CD4-positive, alpha-beta T cell treated with Interleukin-21 for 1 hour (primary cell): Measurements from ENCODE around the gene PARP16.
"Not testable (repeated sequence)": the region's sequence is repeated elsewhere in the genome, so short reads cannot be mapped to it uniquely, and the experiment has no call there.

Experiments used
- DNase-seq: peaks from one replicate; pipeline ENCODE4 v3.0.0-alpha.2; 2020

The PARP16 gene

DNA sequence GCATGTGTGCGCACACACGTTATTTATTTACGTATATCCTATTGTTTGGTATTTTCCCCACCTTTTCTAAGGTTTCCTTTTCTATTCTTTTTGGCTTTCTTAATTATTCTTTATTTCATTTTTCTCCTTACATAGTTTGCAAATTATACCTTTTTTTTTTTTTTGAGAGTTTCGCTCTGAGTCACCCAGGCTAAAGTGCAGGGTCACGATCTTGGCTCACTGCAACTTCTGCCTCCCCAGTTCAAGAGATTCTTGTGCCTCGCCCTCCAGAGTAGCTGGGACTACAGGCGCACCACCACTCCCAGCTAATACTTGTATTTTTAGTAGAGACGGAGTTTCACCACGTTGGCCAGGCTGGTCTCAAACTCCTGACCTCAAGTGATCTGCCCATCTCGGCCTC, 55.4 kb downstream of the PARP16 start:
- no peak for DNase-seq

DNA sequence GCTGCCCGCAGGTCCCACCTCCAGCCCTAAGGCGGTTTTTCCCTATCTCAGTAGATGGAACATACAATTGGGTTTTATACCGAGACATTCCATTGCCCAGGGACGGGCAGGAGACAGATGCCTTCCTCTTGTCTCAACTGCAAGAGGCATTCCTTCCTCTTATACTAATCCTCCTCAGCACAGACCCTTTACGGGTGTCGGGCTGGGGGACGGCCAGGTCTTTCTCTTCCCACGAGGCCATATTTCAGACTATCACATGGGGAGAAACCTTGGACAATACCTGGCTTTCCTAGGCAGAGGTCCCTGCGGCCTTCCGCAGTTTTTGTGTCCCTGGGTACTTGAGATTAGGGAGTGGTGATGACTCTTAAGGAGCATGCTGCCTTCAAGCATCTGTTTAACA, 59.8 kb downstream of the PARP16 start:
- not testable (repeated sequence) for DNase-seq

DNA sequence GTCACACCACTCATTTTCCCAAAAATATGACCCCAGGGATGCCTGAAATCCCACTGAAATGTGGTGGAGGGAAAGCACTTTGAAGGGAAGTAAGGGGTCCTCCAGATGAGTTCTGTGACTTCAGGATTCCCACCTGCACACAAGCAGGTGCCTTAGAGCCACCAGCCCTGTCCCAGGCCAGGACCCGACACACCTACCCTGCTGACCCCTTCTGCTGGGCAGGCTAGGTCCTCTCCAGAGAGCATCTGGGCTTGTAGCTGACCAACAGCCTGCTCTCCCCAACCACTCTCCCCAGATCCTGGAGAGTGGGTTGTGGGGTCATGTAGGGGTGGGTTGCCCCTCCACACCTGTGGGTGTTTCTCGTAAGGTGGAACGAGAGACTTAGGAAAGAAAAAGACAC, 60.5 kb downstream of the PARP16 start:
- no peak for DNase-seq

DNA sequence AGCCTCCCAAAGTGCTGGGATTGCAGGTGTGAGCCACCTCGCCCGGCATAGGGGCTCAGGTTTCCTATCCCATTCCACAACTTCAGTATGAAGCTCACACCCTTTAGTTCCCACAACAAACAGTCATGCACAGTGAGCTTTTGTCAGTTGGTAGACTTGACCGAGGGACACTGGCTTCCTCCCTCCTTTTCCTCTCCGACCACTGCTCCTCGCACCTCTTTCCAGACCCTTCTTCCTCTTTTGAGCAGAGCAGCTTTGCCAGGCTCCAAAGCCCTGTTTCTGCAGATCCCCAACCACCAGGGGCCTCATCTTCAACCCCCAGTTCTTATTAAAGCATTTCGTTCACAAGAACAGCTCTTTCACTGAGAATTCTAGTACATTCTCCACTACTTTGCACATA, 62.7 kb downstream of the PARP16 start:
- no peak for DNase-seq

DNA sequence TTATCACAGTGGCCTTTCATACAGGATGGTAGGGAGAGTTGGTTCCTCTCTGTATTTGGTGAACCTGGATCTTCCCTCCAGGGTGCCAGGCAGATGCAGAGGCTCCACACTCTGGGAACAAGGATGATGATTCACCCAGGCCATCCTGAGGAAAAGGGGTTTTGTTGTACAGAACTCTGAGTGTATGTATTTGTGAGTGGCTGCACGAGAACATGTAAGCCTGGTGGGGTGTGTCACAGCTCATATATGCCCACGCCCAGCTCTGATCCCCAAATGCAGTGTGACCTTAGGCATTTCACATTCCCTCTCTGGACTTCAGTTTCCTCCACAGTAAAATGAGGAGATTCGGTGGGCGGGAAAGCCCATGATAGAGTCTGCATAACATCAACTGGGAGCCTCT, 63.8 kb downstream of the PARP16 start:
- DNase-seq, result no peak

DNA sequence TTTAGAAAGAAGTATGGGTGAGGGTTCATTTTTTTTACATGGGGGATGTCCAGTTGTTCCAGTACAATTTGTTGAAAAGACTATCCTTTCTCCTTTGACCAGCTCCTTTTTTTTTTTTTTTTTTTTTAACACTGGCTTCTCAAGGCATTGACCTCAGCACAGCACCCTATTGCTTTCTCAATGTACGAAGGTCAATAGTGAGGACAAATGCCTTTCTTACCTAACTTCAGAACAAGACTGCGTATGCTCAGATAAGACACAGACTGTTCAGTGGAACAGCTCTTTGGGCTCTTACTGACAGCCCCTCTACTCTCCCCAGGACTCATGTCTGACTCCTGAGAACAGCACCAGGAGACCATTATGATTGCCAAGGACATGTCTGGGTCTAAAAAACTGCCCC, 65.0 kb downstream of the PARP16 start:
- DNase-seq, result no peak

DNA sequence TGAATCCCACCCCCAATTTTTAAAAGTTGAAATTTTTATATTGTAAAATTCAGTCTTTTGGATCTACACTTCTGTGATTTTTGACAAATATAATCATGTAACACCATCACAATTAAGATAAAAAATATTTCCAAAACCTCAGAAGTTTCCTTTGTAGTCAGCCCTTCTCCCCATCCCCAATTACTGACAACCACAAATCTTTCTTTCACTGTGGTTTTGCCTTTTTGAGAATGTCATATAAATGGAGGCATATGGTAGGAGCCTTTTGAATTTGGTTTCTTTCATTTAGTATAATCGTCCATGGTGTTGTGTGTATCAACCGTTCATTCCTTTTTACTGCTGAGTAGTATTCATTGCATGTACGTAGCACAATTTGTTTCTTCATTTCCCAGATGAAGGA, 67.5 kb downstream of the PARP16 start:
- DNase-seq, result no peak

DNA sequence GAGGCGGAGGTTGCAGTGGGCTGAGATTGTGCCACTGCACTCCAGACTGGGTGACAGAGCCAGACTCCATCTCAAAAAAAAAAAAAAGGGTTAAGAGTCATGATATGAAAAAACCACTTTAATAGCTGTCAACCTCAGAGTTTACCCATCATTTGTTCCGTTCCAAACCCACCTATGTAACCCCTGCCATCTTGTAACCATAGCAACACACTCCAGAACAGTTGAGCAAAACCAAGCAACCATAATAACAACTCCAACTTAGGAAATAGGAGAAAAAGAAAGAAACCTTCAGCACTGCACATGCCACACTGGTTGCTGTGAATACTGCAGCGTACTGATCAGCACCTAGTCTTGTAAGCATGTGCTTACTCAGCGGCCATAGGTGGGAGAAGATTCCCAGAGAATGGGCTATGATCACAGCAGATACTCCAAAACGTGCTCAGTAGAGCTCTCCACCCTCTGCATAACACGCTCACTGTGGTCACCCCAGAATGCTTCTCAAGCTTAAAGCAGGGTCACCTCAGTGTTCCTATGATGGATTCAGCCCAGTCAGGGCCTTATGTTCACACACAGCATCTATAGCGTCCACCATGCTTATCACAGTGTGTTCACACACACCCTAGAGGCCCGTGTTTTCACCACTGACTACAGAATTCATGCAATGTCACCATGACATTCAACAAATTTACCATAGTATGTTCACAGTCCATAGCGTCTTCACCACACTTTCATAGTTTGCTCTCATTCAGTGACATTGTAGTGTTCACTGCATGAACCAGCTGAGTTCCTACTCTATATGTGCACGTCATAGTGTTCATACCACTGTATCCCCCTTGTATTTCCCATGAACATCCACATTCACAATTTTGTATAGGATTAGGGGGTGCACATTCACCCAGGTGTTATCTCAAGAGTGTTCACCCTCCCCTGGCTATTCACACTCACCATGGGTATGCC, 68.9 kb downstream of the PARP16 start:
- DNase-seq, result no peak

DNA sequence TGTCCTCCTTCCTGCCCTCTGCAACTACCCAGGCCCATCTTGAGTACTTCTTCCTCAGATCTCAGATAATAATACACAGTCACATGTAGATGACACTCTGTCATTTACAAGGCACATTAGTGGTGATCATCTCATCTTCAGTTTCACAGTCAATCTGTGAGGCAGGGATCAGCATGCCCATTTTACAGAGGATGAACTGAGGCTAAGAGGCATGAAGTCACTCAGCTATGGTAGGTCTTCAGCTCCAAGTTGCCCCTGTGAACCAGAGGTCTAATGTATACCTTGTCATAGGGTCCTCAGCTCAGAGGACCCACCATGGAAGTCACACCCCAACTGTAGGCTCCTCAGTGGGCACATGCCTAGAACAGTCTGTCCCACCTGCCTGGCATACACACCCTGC, 71.2 kb downstream of the PARP16 start:
- DNase-seq, result no peak

DNA sequence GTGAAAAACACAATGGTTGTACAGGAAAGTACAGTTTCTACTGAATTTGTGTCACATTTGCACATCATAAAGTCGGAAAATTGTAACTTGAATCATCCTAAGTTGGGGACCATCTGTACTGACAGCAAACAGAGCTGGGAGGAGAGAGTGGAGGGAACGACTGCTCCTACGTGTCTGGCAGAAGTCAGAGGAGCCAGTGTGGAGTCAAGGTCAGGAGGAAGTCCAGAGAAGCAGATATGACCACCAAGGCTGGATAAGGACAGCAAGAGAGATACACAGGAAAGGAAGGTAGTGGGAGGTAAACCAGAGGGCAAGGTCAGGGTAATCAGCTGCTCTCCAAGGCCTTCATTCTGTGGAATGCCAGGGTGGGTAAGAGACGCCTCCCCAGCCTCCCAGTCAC, 72.7 kb downstream of the PARP16 start:
- no peak for DNase-seq

DNA sequence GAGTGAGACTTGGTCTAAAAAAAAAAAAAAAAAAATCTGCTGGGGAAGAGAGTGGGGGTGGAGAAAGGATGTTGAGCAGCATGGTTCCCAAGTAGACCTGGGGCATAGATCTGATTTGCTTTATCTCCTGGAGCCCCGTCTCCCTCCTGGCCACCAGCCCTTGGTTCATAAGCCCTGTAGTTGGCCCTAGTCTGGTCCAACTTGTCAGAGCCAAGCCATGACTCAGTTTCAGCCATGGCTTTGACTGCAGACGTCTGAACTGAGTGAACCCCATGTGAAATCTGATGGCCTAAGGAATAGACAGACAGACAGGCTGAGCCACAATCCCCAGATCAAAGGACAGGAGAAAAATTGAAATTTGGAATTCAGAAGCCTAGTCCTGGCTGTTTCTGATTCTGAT, 73.4 kb downstream of the PARP16 start:
- no peak for DNase-seq

DNA sequence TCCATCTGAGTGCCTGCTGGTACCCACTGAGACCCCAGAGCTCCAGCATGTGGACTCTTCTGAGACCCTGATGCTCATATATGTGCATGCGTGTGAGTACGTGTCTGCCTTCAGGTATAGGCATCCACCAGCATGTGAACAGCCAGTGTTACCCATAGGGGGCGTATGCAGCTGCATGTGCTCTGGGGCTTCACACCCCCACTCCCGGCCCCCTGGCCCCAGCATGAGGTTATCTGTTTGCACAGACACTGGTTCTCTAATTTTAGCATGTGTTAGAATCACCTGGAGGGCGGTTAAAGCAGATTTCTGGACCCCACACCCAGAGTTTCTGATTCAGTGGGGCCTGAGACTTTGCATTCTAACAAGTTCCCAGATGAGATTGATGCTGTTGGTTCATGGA, 74.6 kb downstream of the PARP16 start:
- peak; percentile 40 for DNase-seq

DNA sequence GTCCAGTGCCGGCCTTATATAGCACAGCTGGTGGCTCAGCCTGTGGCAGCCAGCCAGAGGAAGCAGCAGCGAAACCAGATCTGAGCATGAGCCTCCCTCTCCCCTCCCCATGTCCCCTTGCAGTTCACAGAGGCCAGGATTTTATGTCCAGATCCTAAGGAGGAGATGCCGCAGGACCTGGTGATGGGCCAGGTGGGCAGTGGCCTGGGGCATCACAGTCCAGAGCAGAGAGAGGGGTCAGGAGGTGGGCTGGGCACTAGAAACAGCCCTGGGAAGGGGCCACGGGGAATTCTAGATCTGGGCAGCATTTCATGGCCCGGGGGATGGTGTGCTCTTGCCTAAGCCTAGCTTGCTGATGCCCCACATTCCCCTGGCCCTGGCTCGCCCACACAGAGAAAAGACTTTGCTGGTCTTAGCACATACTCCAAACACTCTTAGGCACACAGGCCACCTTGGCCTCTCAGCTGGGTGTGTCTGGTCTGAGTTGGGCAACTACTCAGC, 75.2 kb downstream of the PARP16 start:
- DNase-seq, result no peak

DNA sequence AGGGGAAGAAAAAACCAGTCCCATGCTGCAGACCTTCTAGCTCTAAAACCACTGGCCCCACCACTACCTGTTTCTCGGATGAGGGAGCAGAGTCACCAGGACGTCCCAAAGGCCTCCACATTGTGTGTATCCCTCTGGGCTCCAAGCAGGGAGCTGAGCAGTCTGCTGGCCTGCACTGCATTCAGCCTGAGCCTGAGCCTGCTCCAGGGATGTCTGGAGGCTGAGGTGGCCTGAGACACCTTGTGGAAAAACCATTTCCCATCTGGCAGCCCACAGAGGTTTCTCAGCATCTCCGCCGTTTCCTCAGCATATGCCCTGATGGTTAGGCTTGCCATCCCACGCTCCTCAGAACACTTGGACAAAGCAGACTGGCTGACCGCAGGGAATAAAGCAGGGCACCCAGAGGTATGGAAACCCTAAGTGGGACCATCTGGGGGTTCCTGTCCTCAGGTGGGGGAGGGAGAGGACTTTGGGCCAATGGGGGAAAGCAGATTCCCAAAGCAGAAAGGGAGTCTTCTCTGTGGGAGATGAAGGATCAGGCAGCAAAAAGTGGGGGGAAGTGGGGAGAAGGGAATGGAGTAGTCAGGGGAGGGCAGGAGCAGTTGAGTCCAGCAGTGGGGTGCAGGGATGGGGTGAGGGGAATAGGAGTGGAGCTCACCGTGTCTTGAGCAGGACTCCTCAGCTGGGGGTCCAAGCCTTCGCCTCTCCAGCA, 75.8 kb downstream of the PARP16 start, which contains the start of gene CILP:
Gene CILP (minus strand): TSS at position 704 of the 712 bp plus-strand sequence. CDS start 1,718 bp downstream, outside the sequence.
- DNase-seq, result no peak

DNA sequence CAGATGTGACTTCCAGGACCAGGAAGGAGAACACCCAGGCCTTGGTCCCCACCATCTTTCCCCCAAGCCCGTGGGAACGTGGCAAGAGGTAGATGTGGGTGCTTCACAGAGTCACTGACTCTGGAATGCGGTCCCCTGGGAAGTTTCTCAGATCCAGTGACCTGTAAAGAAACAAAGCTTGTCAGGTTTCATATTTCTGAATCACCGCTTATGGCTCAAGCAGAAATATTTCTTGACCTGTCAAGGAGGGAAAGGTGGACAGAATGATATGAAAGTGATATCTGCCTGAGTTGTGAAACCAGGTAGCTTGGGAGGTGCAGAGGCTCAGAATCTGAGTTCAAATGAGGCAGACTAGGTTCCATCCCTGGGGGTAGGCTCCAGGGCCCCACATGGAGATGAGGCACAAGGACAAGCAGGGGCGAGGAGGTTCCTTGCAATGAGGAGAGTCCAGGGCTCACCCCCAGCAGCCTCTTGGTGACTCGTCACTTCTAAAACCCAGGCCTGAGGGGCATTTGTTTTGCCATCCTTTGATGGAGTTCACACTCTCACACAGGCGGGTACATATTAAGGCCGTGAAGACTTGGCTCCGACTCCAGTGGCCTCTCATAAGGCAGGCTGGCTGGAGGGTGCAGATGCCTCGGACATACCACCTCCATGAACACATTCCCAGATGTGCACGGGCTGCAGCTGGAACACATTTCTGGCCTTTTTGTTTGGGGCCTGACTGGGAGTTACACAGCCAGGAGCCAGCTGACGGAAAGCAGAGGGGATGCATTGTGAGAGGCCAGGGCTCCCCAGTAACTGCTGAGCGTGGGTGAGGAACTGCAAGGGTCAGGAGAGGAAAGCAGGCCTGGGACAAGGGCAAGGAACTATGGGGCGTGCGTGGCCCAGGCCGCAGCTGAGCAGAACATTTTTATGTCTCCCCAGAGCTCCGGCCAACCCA, 76.7 kb downstream of the PARP16 start:
- DNase-seq, result no peak

DNA sequence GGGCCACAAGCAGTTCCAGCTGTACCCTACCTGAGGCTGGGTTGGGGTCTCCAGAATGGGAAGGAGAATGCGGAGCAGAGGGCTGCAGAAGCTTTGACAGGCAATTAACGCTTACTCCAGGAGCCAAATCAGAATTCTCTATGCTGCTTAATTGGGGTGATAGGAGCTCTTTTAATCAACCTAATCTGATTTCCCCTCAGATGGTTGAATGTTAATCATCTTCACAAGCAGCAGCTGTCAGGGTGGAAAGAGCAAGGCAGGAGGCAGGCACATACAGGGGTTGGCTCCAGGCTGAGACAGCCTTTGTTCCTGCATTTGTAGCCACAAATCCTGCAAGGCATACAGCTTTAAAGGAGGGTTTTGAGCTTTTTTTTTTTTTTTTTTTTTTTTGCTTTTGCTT, 78.0 kb downstream of the PARP16 start:
- DNase-seq, result no peak
